MM.1S (cell line): ENCODE measurements around the gene C12orf42.

Experiments used
- DNase-seq: peaks from one replicate; pipeline ENCODE4 v3.0.0-alpha.2; 2015
- H2AFZ ChIP-seq: fragments of 300-600 bp; sonication (generic); 2 replicates; pipeline ENCODE4 v1.6.0; 2016; ENCODE audit warnings: antibody characterized with exemption, low read length
- H3F3A ChIP-seq: fragments of 300-600 bp; sonication (generic); 2 replicates; pipeline ENCODE4 v1.6.1; 2016; ENCODE audit warnings: mild to moderate bottlenecking, antibody characterized with exemption, low read length, moderate library complexity, mixed read lengths; ENCODE audit not compliant: insufficient read depth
- H3K27ac ChIP-seq: fragments of 300-600 bp; sonication (generic); 2 replicates; pipeline ENCODE4 v1.5.1; 2016; ENCODE audit warnings: mild to moderate bottlenecking, low read length
- H3K27me3 ChIP-seq: fragments of 300-600 bp; sonication (generic); replicated peaks from 2 replicates; pipeline ENCODE4 v1.6.0; 2016; ENCODE audit warnings: low read length; ENCODE audit not compliant: insufficient read depth
- H3K36me3 ChIP-seq: fragments of 300-600 bp; sonication (generic); replicated peaks from 2 replicates; pipeline ENCODE4 v1.6.1; 2016; ENCODE audit warnings: mild to moderate bottlenecking, low read length, mixed read lengths; ENCODE audit not compliant: insufficient read depth
- H3K4me1 ChIP-seq: fragments of 300-600 bp; sonication (generic); 2 replicates; pipeline ENCODE4 v1.6.1; 2016; ENCODE audit warnings: low read length, mixed read lengths
- H3K4me2 ChIP-seq: fragments of 300-600 bp; sonication (generic); 2 replicates; pipeline ENCODE4 v1.6.0; 2016; ENCODE audit warnings: low read depth, low read length
- H3K4me3 ChIP-seq: fragments of 300-600 bp; sonication (generic); 2 replicates; pipeline ENCODE4 v1.5.1; 2016; ENCODE audit warnings: low read length, mixed read lengths
- H3K79me2 ChIP-seq: fragments of 300-600 bp; sonication (generic); 2 replicates; pipeline ENCODE4 v1.6.1; 2016; ENCODE audit warnings: mixed run types, low read length, mixed read lengths
- H3K9ac ChIP-seq: fragments of 300-600 bp; sonication (generic); 2 replicates; pipeline ENCODE4 v1.6.1; 2016; ENCODE audit warnings: low read length, mixed read lengths
- H3K9me2 ChIP-seq: fragments of 300-600 bp; sonication (generic); replicated peaks from 2 replicates; pipeline ENCODE4 v1.6.1; 2016; ENCODE audit warnings: mild to moderate bottlenecking, low read length, mixed read lengths; ENCODE audit not compliant: insufficient read depth
- H3K9me3 ChIP-seq: fragments of 300-600 bp; sonication (generic); replicated peaks from 2 replicates; pipeline ENCODE4 v1.6.1; 2016; ENCODE audit warnings: mild to moderate bottlenecking, low read length, mixed read lengths; ENCODE audit not compliant: insufficient read depth
- H4K20me1 ChIP-seq: fragments of 300-600 bp; sonication (generic); 2 replicates; pipeline ENCODE4 v1.6.1; 2016; ENCODE audit warnings: mild to moderate bottlenecking, low read length, moderate library complexity, mixed read lengths; ENCODE audit not compliant: insufficient read depth
- EZH2 ChIP-seq: fragments of 300-600 bp; sonication (generic); optimal IDR thresholded peaks from 2 replicates; pipeline ENCODE3; 2017; ENCODE audit warnings: low read depth, mild to moderate bottlenecking, antibody characterized with exemption, low read length, mixed read lengths
- EZH2phosphoT487 ChIP-seq: fragments of 300-600 bp; sonication (generic); IDR thresholded peaks from 2 replicates; pipeline ENCODE4 v1.6.1; 2018; ENCODE audit warnings: antibody characterized with exemption, low read length
- TF ChIP-seq, protein P1 (sequence below): fragments of 300-600 bp; sonication (generic); IDR thresholded peaks from 2 replicates; pipeline ENCODE4 v1.5.1; 2016; ENCODE audit warnings: antibody characterized with exemption, low read length, mixed read lengths

Gene C12orf42

GRCh38 chr12:103415681-103416080 is 80.1 kb downstream of the C12orf42 start:
- DNase-seq: no peak
- no peak overlapping the region for H3K27ac ChIP-seq
- no peak for TF ChIP-seq EZH2
- TF ChIP-seq, protein P1, sequence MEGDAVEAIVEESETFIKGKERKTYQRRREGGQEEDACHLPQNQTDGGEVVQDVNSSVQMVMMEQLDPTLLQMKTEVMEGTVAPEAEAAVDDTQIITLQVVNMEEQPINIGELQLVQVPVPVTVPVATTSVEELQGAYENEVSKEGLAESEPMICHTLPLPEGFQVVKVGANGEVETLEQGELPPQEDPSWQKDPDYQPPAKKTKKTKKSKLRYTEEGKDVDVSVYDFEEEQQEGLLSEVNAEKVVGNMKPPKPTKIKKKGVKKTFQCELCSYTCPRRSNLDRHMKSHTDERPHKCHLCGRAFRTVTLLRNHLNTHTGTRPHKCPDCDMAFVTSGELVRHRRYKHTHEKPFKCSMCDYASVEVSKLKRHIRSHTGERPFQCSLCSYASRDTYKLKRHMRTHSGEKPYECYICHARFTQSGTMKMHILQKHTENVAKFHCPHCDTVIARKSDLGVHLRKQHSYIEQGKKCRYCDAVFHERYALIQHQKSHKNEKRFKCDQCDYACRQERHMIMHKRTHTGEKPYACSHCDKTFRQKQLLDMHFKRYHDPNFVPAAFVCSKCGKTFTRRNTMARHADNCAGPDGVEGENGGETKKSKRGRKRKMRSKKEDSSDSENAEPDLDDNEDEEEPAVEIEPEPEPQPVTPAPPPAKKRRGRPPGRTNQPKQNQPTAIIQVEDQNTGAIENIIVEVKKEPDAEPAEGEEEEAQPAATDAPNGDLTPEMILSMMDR: no peak
- no peak for TF ChIP-seq EZH2phosphoT487
- no peaks in the 10 kb centered on the region for H3K27me3 ChIP-seq
- no peaks in the 10 kb centered on the region for H3K36me3 ChIP-seq
- no peak overlapping the region for H3K4me3 ChIP-seq
- no peak overlapping the region for H2AFZ ChIP-seq
- no peak overlapping the region for H3K4me2 ChIP-seq
- H4K20me1 ChIP-seq: no peaks in the 10 kb centered on the region
- H3K9me2 ChIP-seq: no peaks in the 10 kb centered on the region
- no peak overlapping the region for H3K9ac ChIP-seq
- no peaks in the 10 kb centered on the region for H3K9me3 ChIP-seq
- H3K79me2 ChIP-seq: no peaks in the 10 kb centered on the region
- no peaks in the 10 kb centered on the region for H3K4me1 ChIP-seq
- H3F3A ChIP-seq: no peaks in the 10 kb centered on the region

DNA sequence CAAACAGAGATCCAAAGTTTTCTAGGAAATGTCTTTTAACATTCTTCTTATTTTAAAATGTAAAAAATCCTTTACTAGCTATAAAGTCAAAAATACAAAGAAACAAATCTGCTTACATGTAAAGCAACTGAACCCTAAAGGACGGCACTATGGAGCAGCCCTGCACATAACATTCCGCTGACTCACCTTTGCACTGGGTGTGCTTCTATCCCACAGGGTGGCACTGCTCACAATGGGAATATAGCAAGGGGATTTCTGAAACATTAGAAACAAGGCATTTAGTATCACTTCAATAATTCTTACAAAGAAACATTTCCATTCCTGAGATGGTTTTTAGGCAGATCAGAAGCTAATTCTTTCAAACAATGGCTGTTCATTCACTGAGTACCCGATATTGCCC is 94.3 kb downstream of the C12orf42 start:
- Histone ChIP-seq H3K36me3 (no peaks in the 10 kb centered on the region), H3K9me3 (no peaks in the 10 kb centered on the region), H3K27me3 (no peaks in the 10 kb centered on the region), H3K9ac (no peak overlapping the region), H3K4me2 (no peak overlapping the region), H4K20me1 (no peaks in the 10 kb centered on the region), H3K4me3 (no peak overlapping the region), H3K27ac (no peak overlapping the region), H3K79me2 (no peaks in the 10 kb centered on the region), H3K4me1 (no peaks in the 10 kb centered on the region), H3F3A (no peaks in the 10 kb centered on the region), H2AFZ (no peak overlapping the region), H3K9me2 (no peaks in the 10 kb centered on the region)
- DNase-seq: no peak
- no peak for TF ChIP-seq EZH2phosphoT487
- no peak for TF ChIP-seq EZH2
- TF ChIP-seq, protein P1: no peak

DNA sequence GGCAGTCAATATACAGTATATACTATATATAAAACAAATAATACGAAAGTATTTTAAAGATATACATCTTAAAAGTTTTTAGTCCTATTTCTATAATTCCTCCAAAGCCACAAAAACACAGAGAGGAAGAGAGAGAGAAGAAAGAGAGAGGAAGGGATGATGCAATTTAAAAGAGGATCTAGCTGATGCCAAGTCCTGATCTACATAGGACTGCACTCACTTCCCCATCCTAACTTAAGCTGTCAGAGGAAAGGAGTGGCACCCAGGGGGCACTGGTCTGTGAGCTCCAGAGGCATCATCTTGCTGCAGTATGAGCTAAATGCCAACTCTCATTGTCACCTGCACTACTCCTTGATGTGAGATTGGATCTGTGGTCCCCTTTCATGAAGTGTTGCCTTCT is 95.8 kb downstream of the C12orf42 start:
- H3K27ac ChIP-seq: no peak overlapping the region
- H3K9me3 ChIP-seq: no peaks in the 10 kb centered on the region
- no peaks in the 10 kb centered on the region for H3K4me1 ChIP-seq
- H2AFZ ChIP-seq: no peak overlapping the region
- no peaks in the 10 kb centered on the region for H3F3A ChIP-seq
- TF ChIP-seq, protein P1: no peak
- H3K79me2 ChIP-seq: no peaks in the 10 kb centered on the region
- no peak for DNase-seq
- no peaks in the 10 kb centered on the region for H4K20me1 ChIP-seq
- H3K4me3 ChIP-seq: no peak overlapping the region
- no peak overlapping the region for H3K9ac ChIP-seq
- H3K9me2 ChIP-seq: no peaks in the 10 kb centered on the region
- H3K4me2 ChIP-seq: no peak overlapping the region
- H3K36me3 ChIP-seq: no peaks in the 10 kb centered on the region
- no peaks in the 10 kb centered on the region for H3K27me3 ChIP-seq

GRCh38 chr12:103397536-103397935 is 98.2 kb downstream of the C12orf42 start:
- peaks cover 7% of the 10 kb centered on the region for H3K4me1 ChIP-seq
- no peak overlapping the region for H3K4me3 ChIP-seq
- no peak for DNase-seq
- H2AFZ ChIP-seq: no peak overlapping the region
- peaks cover 1% of the 10 kb centered on the region; the same call in 1 of the 2 replicates for H3F3A ChIP-seq
- TF ChIP-seq EZH2 (no peak), EZH2phosphoT487 (no peak)
- TF ChIP-seq, protein P1: no peak
- H3K27ac ChIP-seq: no peak overlapping the region
- no peaks in the 10 kb centered on the region for H4K20me1 ChIP-seq
- no peaks in the 10 kb centered on the region for H3K27me3 ChIP-seq
- no peaks in the 10 kb centered on the region for H3K9me2 ChIP-seq
- H3K9me3 ChIP-seq: no peaks in the 10 kb centered on the region
- no peaks in the 10 kb centered on the region for H3K36me3 ChIP-seq
- no peak overlapping the region for H3K4me2 ChIP-seq
- no peak overlapping the region for H3K9ac ChIP-seq
- H3K79me2 ChIP-seq: no peaks in the 10 kb centered on the region
